ENCODE data around the gene SCUBE1. TPM values are rescaled to one million over a fixed set of nuclear protein-coding genes. Genes with fewer than 3 reads are reported as not detected.

The SCUBE1 gene
- total and polyA plus RNA-seq, 4 donors: 1.6 to 7.9 (median 5.0) TPM

DNA sequence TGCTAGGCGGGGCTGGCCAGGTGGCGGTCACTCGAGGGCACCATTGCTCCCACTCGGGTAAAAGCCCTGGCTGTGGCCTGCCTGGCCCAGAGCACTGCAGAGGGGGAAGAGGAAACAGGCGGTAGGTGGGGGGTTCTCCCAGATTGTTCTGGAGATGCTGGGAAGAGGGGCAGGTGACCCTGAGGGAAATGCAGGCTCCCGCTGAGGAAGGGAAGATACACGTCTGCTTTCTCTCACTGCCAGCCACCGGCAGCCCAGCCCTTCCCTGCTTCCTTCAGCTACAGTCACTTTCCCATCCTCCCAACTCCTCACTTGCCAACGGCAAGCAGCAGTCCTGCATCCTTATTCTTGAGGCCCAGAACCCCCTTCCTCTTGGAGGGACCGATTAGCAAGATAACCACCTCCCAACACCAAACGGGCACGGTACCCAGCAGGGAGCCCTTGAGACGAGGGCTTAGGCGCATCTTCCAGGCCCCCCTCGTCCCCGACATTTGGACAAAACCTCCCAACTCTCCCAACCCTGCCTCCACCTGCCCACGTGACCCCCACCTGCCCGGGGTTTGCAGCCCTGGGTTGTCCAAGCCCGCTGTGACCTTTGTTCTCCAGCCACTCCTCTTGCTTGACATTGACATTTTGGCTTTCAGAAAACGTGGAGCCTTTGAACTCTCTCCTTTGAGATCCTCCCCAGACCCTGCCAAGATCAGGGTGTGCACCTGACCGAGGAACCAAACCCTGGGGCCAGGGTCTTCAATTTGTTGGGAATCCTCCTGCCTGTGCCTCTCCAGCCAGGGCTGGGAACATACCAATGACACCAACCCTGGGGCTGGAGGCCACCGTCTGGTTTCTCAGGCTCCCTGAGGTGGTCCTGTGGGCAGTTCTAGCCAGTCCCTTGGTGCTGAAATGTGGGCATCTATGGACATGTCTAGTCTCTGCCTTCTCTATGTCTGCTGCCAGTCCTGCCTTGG lies 107.4 kb downstream of the SCUBE1 start:
- Histone ChIP-seq H3K4me1 (ENCODE audit: control insufficient read depth in 5 of 5, insufficient read depth in 5 of 5, low read length in 5 of 5) (peaks cover 0 to 41% (median 17%) of the 10 kb centered on the region in 5 donors), H3K27ac (ENCODE audit: low read depth in 1 of 2, low read length in 1 of 2) (no peak overlapping the region), H3K4me3 (no peak overlapping the region), H3K27me3 (ENCODE audit: control insufficient read depth in 3 of 3, insufficient read depth in 3 of 3, low read length in 2 of 3) (no peaks in the 10 kb centered on the region), H3K9ac (ENCODE audit: insufficient read depth in 1 of 2, low read length in 2 of 2) (no peak overlapping the region), H3K9me3 (ENCODE audit: control insufficient read depth in 4 of 4, insufficient read depth in 3 of 4, low read length in 3 of 4) (no peaks in the 10 kb centered on the region), H3K36me3 (ENCODE audit: control insufficient read depth in 4 of 4, insufficient read depth in 4 of 4, low read length in 4 of 4) (no peaks in the 10 kb centered on the region)
- DNase-seq (no peak), ATAC-seq (ENCODE audit: insufficient read depth, low FRiP score) (no peak)
- TF ChIP-seq, protein P1, sequence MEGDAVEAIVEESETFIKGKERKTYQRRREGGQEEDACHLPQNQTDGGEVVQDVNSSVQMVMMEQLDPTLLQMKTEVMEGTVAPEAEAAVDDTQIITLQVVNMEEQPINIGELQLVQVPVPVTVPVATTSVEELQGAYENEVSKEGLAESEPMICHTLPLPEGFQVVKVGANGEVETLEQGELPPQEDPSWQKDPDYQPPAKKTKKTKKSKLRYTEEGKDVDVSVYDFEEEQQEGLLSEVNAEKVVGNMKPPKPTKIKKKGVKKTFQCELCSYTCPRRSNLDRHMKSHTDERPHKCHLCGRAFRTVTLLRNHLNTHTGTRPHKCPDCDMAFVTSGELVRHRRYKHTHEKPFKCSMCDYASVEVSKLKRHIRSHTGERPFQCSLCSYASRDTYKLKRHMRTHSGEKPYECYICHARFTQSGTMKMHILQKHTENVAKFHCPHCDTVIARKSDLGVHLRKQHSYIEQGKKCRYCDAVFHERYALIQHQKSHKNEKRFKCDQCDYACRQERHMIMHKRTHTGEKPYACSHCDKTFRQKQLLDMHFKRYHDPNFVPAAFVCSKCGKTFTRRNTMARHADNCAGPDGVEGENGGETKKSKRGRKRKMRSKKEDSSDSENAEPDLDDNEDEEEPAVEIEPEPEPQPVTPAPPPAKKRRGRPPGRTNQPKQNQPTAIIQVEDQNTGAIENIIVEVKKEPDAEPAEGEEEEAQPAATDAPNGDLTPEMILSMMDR (IDR thresholded peaks at IDR 0.05; ENCODE audit: control extremely low read depth, extremely low read depth): no peak
- WGBS, 2 donors: 82 to 83% methylated on average over 22 of the region's 22 CpGs

DNA sequence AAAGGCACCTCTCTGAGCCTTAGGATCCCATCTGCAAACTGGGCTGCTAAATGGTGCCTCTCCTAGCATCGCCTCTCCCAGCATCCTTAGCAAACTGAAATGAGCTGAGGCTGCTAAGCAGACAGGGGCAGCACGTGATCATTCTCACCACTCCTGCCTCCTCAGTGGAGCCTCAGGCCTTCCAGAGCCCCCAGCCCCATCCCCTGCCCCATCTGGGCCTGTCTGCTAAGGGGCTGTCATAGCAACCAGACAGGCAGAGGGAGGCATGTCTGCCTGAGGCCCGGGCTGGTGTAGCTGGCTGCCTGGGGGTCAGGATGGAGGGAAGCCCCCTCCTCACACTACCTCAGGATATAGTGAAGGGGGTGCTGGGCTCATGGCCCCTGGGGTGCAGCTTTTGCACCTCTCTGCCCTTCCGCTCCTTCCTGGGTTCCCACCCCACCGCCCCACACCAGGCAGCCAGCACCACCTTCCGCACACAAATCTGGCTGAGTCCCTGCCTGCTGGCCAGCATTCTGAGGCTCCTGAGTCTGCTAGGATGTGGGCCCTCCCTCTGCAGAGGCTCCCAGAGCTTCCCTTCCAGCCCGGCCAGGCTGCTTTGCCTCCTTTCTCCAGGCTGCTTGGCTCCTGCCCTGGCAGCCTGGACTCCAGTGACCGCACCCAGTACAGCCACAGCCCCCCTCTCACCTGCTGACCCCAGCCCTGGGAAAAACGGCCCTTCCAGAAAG lies 108.7 kb downstream of the SCUBE1 start:
- Histone ChIP-seq H3K4me1 (ENCODE audit: control insufficient read depth in 5 of 5, insufficient read depth in 5 of 5, low read length in 5 of 5) (peaks cover 0 to 28% (median 9%) of the 10 kb centered on the region in 5 donors), H3K4me3 (no peak overlapping the region), H3K27me3 (ENCODE audit: control insufficient read depth in 3 of 3, insufficient read depth in 3 of 3, low read length in 2 of 3) (no peaks in the 10 kb centered on the region), H3K36me3 (ENCODE audit: control insufficient read depth in 4 of 4, insufficient read depth in 4 of 4, low read length in 4 of 4) (no peaks in the 10 kb centered on the region), H3K9me3 (ENCODE audit: control insufficient read depth in 4 of 4, insufficient read depth in 3 of 4, low read length in 3 of 4) (no peaks in the 10 kb centered on the region), H3K27ac (ENCODE audit: low read depth in 1 of 2, low read length in 1 of 2) (no peak overlapping the region), H3K9ac (ENCODE audit: insufficient read depth in 1 of 2, low read length in 2 of 2) (no peak overlapping the region)
- no peak for ATAC-seq (ENCODE audit: insufficient read depth, low FRiP score)
- WGBS, 2 donors: 86 to 95% methylated on average over 9 of the region's 9 CpGs
- TF ChIP-seq, protein P1 (IDR thresholded peaks at IDR 0.05; ENCODE audit: control extremely low read depth, extremely low read depth): no peak
- DNase-seq: no peak

DNA sequence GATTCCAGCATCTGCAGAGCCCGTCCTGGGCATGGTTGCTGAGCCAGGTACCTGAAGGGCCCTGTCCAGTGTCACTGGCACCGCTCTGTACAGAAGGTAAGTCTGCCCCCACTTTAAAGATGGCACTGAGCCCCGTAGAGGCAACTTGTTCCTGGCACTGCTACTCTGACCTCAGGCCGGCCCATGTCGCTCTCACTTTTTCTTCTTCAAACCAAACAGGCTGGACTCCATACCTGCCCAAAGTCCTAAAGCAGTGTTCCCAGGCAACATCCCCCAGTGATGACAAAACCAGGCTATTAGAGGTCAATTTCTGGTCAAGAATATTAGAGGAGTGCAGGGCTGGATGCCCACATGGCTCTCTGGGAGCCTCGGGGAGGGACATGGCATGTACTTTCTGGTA lies 109.6 kb downstream of the SCUBE1 start:
- H3K4me1 ChIP-seq (ENCODE audit: control insufficient read depth in 5 of 5, insufficient read depth in 5 of 5, low read length in 5 of 5): peaks cover 0 to 19% (median 8%) of the 10 kb centered on the region in 5 donors
- no peaks in the 10 kb centered on the region for H3K9me3 ChIP-seq (ENCODE audit: control insufficient read depth in 4 of 4, insufficient read depth in 3 of 4, low read length in 3 of 4)
- no peak overlapping the region for H3K4me3 ChIP-seq
- no peaks in the 10 kb centered on the region for H3K27me3 ChIP-seq (ENCODE audit: control insufficient read depth in 3 of 3, insufficient read depth in 3 of 3, low read length in 2 of 3)
- ATAC-seq (ENCODE audit: insufficient read depth, low FRiP score): no peak
- DNase-seq: no peak
- no peaks in the 10 kb centered on the region for H3K36me3 ChIP-seq (ENCODE audit: control insufficient read depth in 4 of 4, insufficient read depth in 4 of 4, low read length in 4 of 4)
- no peak overlapping the region for H3K9ac ChIP-seq (ENCODE audit: insufficient read depth in 1 of 2, low read length in 2 of 2)
- TF ChIP-seq, protein P1 (IDR thresholded peaks at IDR 0.05; ENCODE audit: control extremely low read depth, extremely low read depth): no peak
- WGBS, 2 donors: 69 to 85% methylated on average over 6 of the region's 6 CpGs
- no peak overlapping the region for H3K27ac ChIP-seq (ENCODE audit: low read depth in 1 of 2, low read length in 1 of 2)
